Smooth muscle cell (in vitro differentiated cells): ENCODE measurements around the gene TRERF1. TPM values are rescaled to one million over a fixed set of nuclear protein-coding genes. Genes with fewer than 3 reads are reported as not detected.

Experiments
- DNase-seq: peaks from one replicate; lab custom pipeline; 2025; ENCODE audit not compliant: unreplicated experiment; lab: John Stamatoyannopoulos, UW
- H2AFZ ChIP-seq: fragments of 200-600 bp; sonication (generic); 2 replicates; pipeline ENCODE4 v1.6.0; 2016; ENCODE audit warnings: antibody characterized with exemption, low read depth, mild to moderate bottlenecking
- H3F3A ChIP-seq: fragments of 200-600 bp; sonication (generic); 2 replicates; pipeline ENCODE4 v1.6.0; 2017; ENCODE audit warnings: antibody characterized with exemption, low read depth
- H3K27ac ChIP-seq: fragments of 200-600 bp; sonication (generic); 2 replicates; pipeline ENCODE4 v1.5.1; 2016; ENCODE audit warnings: low read depth, mild to moderate bottlenecking
- H3K27me3 ChIP-seq: fragments of 200-600 bp; sonication (generic); 2 replicates; pipeline ENCODE4 v1.6.1; 2016; ENCODE audit warnings: low read depth, mild to moderate bottlenecking
- H3K36me3 ChIP-seq: fragments of 200-600 bp; sonication (generic); 2 replicates; pipeline ENCODE4 v1.5.1; 2016; ENCODE audit warnings: low read depth
- H3K4me1 ChIP-seq: fragments of 200-600 bp; sonication (generic); 2 replicates; pipeline ENCODE4 v1.5.1; 2016; ENCODE audit warnings: low read depth
- H3K4me2 ChIP-seq: fragments of 200-600 bp; sonication (generic); 2 replicates; pipeline ENCODE4 v1.6.0; 2016; ENCODE audit warnings: mild to moderate bottlenecking
- H3K4me3 ChIP-seq: fragments of 200-600 bp; sonication (generic); 2 replicates; pipeline ENCODE4 v1.5.1; 2016; ENCODE audit warnings: mild to moderate bottlenecking
- H3K79me2 ChIP-seq: fragments of 200-600 bp; sonication (generic); 2 replicates; pipeline ENCODE4 v1.6.0; 2016; ENCODE audit warnings: low read depth, mild to moderate bottlenecking
- H3K9ac ChIP-seq: fragments of 200-600 bp; sonication (generic); 2 replicates; pipeline ENCODE4 v1.6.0; 2016; ENCODE audit warnings: low read depth
- H3K9me3 ChIP-seq: fragments of 200-600 bp; sonication (generic); replicated peaks from 2 replicates; pipeline ENCODE4 v1.5.1; 2016; ENCODE audit warnings: low read depth
- H4K20me1 ChIP-seq: fragments of 200-600 bp; sonication (generic); 2 replicates; pipeline ENCODE4 v1.6.0; 2016; ENCODE audit warnings: low read depth
- CTCF ChIP-seq: fragments of 200-600 bp; sonication (generic); IDR thresholded peaks from 2 replicates; pipeline ENCODE4 v1.5.1; 2017; ENCODE audit warnings: borderline replicate concordance, mild to moderate bottlenecking, antibody characterized with exemption; ENCODE audit not compliant: insufficient read depth, poor library complexity, severe bottlenecking
- WGBS: methylation state at CpG from one replicate; pipeline ENCODE4 v1.1.7; 2016; ENCODE audit warnings: low lambda C conversion rate; 5-methylcytosine and 5-hydroxymethylcytosine counted together
- polyA plus RNA-seq: library from polyadenylated mRNA; unstranded; fragments of >200 nt; fragmentation: Nextera tagmentation; extraction: Ambion mirVana; gene quantifications from 2 replicates; pipeline ENCODE4 v1.2.1, GENCODE V29; 2016
- total RNA-seq: library from RNA; depleted of rRNA; stranded (reverse); fragments of >200 nt; gene quantifications from 2 replicates; pipeline ENCODE4 v1.2.3, GENCODE V29; 2014

The TRERF1 gene
- total and polyA plus RNA-seq, 2 experiments from 2014 or later: 3.5 to 5.3 TPM

DNA sequence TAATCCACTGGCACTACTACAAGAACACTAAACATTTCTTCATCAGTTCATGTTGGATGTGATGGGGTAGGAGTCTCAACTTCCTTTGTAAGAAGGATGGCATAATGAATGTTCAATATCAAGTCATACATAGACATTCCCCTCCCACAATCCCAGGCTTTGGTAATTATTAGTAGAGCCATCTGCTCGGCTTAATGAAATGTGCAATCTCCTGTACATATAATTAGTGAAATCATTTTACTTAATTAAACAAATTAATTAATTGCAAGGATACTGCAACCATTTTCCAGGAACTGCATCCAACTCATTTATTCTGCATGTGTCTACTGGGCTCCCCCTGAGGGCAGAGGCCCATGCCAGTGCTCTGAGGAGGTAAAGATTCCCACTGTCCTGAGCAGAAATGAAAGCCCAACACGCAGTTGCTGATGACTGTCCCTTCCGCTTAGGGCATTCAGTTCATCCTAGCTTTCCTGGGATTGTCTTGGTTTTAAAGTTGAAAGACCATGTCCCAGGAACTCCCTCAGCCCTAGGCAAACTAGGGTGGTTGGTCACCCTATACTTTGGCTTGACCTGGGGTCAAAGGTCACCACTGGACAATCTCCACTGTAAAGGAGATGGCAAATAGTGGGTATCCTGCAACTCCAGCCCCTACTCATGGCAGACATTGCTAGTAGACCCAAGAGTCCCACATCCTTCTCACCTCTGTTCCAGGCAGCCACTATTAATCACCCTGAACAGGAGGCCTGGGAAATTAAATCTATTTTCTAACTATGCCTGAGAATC lies 109.8 kb downstream of the TRERF1 start:
- H3K4me3 ChIP-seq: no peak overlapping the region
- no peaks in the 10 kb centered on the region for H3K9me3 ChIP-seq
- peaks cover 3% of the 10 kb centered on the region for H4K20me1 ChIP-seq
- WGBS: 99% methylated on average over 3 of the region's 3 CpGs
- no peak for DNase-seq
- H3K9ac ChIP-seq: no peak overlapping the region
- no peak for TF ChIP-seq CTCF
- H3F3A ChIP-seq: no peaks in the 10 kb centered on the region
- H3K4me1 ChIP-seq: peaks cover 5% of the 10 kb centered on the region
- no peak overlapping the region for H3K4me2 ChIP-seq
- H3K27me3 ChIP-seq: no peaks in the 10 kb centered on the region
- no peaks in the 10 kb centered on the region for H3K79me2 ChIP-seq
- H3K36me3 ChIP-seq: no peaks in the 10 kb centered on the region
- H2AFZ ChIP-seq: no peak overlapping the region
- H3K27ac ChIP-seq: no peak overlapping the region

DNA sequence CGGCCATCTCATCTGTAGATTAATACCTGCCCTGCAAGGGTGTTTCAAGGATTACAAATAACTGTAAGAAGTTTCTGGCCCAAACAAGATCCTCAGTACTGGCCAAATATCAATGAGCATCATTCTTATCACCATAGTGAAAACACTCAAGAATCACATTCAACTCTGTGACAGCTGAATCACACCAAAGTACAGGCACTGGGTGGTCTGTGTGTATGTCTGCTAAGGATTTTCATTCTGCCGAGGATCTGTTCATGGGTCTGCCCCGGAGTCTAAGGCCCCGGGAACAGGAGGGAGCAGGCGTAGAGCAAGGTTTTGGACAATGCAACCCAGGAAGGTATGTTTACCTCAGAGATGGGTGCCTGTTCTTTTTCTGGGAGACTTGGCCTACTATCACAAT lies 110.5 kb downstream of the TRERF1 start:
- Histone ChIP-seq H3K79me2 (no peaks in the 10 kb centered on the region), H3K4me1 (peaks cover 5% of the 10 kb centered on the region), H2AFZ (no peak overlapping the region), H3K4me2 (no peak overlapping the region), H3F3A (no peaks in the 10 kb centered on the region), H3K27me3 (no peaks in the 10 kb centered on the region), H3K36me3 (no peaks in the 10 kb centered on the region), H3K9me3 (no peaks in the 10 kb centered on the region), H3K27ac (no peak overlapping the region), H4K20me1 (peaks cover 3% of the 10 kb centered on the region), H3K4me3 (no peak overlapping the region), H3K9ac (no peak overlapping the region)
- no peak for DNase-seq
- WGBS: 91% methylated on average over 5 of the region's 5 CpGs
- TF ChIP-seq CTCF: no peak

DNA sequence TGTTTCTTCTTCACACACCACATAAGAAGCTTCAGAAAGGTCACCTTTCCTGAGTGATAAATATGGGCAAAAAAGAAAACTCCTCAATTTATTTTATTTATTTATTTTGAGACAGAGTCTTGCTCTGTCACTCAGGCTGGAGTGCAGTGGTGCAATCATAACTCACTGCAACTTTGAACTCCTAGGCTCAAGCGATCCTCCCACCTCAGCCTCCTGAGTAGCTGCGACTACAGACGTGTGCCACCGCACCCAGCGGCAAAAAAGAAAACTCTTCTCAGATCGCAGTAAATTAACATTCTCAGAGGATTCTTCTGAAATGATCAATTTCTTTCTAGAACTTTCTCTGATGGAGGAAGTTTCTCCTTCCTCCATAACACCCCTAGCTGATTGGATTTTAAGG lies 111.2 kb downstream of the TRERF1 start:
- H3F3A ChIP-seq: no peaks in the 10 kb centered on the region
- TF ChIP-seq CTCF: no peak
- WGBS: 98% methylated on average over 6 of the region's 6 CpGs
- no peak overlapping the region for H3K4me2 ChIP-seq
- no peaks in the 10 kb centered on the region for H3K27me3 ChIP-seq
- DNase-seq: no peak
- peaks cover 3% of the 10 kb centered on the region for H4K20me1 ChIP-seq
- H3K4me3 ChIP-seq: no peak overlapping the region
- H3K9me3 ChIP-seq: no peaks in the 10 kb centered on the region
- H3K36me3 ChIP-seq: no peaks in the 10 kb centered on the region
- no peaks in the 10 kb centered on the region for H3K79me2 ChIP-seq
- no peak overlapping the region for H2AFZ ChIP-seq
- H3K27ac ChIP-seq: no peak overlapping the region
- H3K9ac ChIP-seq: no peak overlapping the region
- peaks cover 5% of the 10 kb centered on the region for H3K4me1 ChIP-seq

GRCh38 chr6:42339991-42340401 lies 111.7 kb downstream of the TRERF1 start:
- Histone ChIP-seq H4K20me1 (peaks cover 3% of the 10 kb centered on the region), H2AFZ (no peak overlapping the region), H3K9me3 (no peaks in the 10 kb centered on the region), H3K9ac (peak overlapping the region; percentile 51), H3K27me3 (no peaks in the 10 kb centered on the region), H3K4me2 (peak overlapping the region; percentile 6), H3K4me3 (no peak overlapping the region), H3K4me1 (peaks cover 5% of the 10 kb centered on the region), H3K27ac (peak overlapping the region; percentile 75), H3K79me2 (no peaks in the 10 kb centered on the region), H3F3A (no peaks in the 10 kb centered on the region), H3K36me3 (no peaks in the 10 kb centered on the region)
- no peak for DNase-seq
- no peak for TF ChIP-seq CTCF
- WGBS: 82% methylated on average over 2 of the region's 2 CpGs
